B cell (primary cell): ENCODE data around the gene SMARCE1. TPM values are rescaled to one million over a fixed set of nuclear protein-coding genes. Genes with fewer than 3 reads are reported as not detected.

Experiments used
- ATAC-seq: fragments of 200-7000 bp; cut with Tn5 transposase; one replicate; pipeline ENCODE4 v1.10.0; 2021; ENCODE audit warnings: low read depth, mild to moderate bottlenecking, moderate number of reproducible peaks, moderate library complexity
- CTCF ChIA-PET: fragments of 350-600 bp; sonication (Branson Sonifier 250); formaldehyde crosslinking; loops from one replicate; lab custom pipeline; 2021; ENCODE audit warnings: antibody characterized with exemption, inconsistent platforms; lab: Charles Lee
- POLR2A ChIA-PET: fragments of 350-600 bp; sonication (Branson Sonifier 250); formaldehyde crosslinking; loops from one replicate; lab custom pipeline; 2021; ENCODE audit warnings: antibody characterized with exemption; lab: Charles Lee
- DNase-seq: peaks from one replicate; pipeline ENCODE4 v3.0.0; 2013
- H2AFZ ChIP-seq: 2 replicates; pipeline ENCODE4 v1.6.1; 2012; ENCODE audit warnings: mild to moderate bottlenecking, low read depth, low read length; ENCODE audit not compliant: insufficient read depth, poor library complexity, severe bottlenecking
- H3K27ac ChIP-seq, 2 donors: 1 replicate in 1 of 2; 2 replicates in 1 of 2; pipeline ENCODE4 v1.5.1; 2012 to 2013; ENCODE audit warnings: low read length in 2 of 2, mild to moderate bottlenecking in 2 of 2, moderate library complexity in 1 of 2
- H3K27me3 ChIP-seq, 4 experiments: fragments of 200-600 bp in 1 of 4; sonication (generic) in 1 of 4; replicated peaks in 1 of 4; 1 replicate in 2 of 4; 2 replicates in 2 of 4; pipeline versions ENCODE4 v1.6.1 to v1.7.0; 2013 to 2016; ENCODE audit warnings: low read length in 3 of 4, mild to moderate bottlenecking in 2 of 4, mixed read lengths in 1 of 4, moderate library complexity in 1 of 4; ENCODE audit not compliant: insufficient read depth in 4 of 4, control insufficient read depth in 3 of 4; ENCODE audit errors: control extremely low read depth in 1 of 4
- H3K36me3 ChIP-seq, 2 experiments: replicated peaks in 1 of 2; 1 replicate in 1 of 2; 2 replicates in 1 of 2; pipeline versions ENCODE4 v1.6.1 to v1.7.1; 2013; ENCODE audit warnings: low read length in 1 of 2; ENCODE audit not compliant: insufficient read depth in 2 of 2, control insufficient read depth in 1 of 2; ENCODE audit errors: control extremely low read depth in 1 of 2, extremely low read depth in 1 of 2
- H3K4me1 ChIP-seq, 2 donors: fragments of 200-600 bp in 1 of 2; sonication (generic) in 1 of 2; 1 replicate in 1 of 2; 2 replicates in 1 of 2; pipeline versions ENCODE4 v1.5.1 to v1.6.1; 2013 to 2017; ENCODE audit warnings: low read length in 2 of 2; ENCODE audit not compliant: control insufficient read depth in 2 of 2, insufficient read depth in 2 of 2
- H3K4me2 ChIP-seq: replicated peaks from 2 replicates; pipeline ENCODE3; 2012; ENCODE audit warnings: mild to moderate bottlenecking, low read depth, low read length; ENCODE audit not compliant: poor library complexity, severe bottlenecking
- H3K4me3 ChIP-seq, 5 experiments: fragments of 200-600 bp in 1 of 5; sonication (generic) in 1 of 5; 1 replicate in 3 of 5; 2 replicates in 2 of 5; pipeline versions ENCODE4 v1.5.1 to v1.7.0; 2011 to 2016; ENCODE audit warnings: low read length in 4 of 5, mild to moderate bottlenecking in 4 of 5, low read depth in 2 of 5, control low read depth in 1 of 5, moderate library complexity in 1 of 5; ENCODE audit not compliant: insufficient read depth in 1 of 5; ENCODE audit errors: control extremely low read depth in 1 of 5, extremely low read depth in 1 of 5
- H3K79me2 ChIP-seq: fragments of 200-600 bp; sonication (generic); one replicate; pipeline ENCODE4 v1.6.0; 2016; ENCODE audit warnings: low read length; ENCODE audit not compliant: control insufficient read depth, insufficient read depth
- H3K9ac ChIP-seq: fragments of 200-600 bp; sonication (generic); 2 replicates; pipeline ENCODE4 v1.6.1; 2017; ENCODE audit warnings: mild to moderate bottlenecking, low read length, moderate library complexity
- H3K9me3 ChIP-seq, 3 donors: one replicate each; pipeline versions ENCODE4 v1.6.1 to v1.7.1; 2013; ENCODE audit warnings: low read length in 2 of 3; ENCODE audit not compliant: control insufficient read depth in 2 of 3, insufficient read depth in 1 of 3; ENCODE audit errors: control extremely low read depth in 1 of 3
- H4K20me1 ChIP-seq: 2 replicates; pipeline ENCODE4 v1.6.0; 2012; ENCODE audit warnings: mild to moderate bottlenecking, low read length; ENCODE audit not compliant: insufficient read depth, control insufficient read depth, poor library complexity, severe bottlenecking
- H3K27ac Mint-ChIP-seq: one replicate; pipeline ENCODE4 v1.8.0; 2021; ENCODE audit warnings: mixed read lengths
- H3K27me3 Mint-ChIP-seq: one replicate; pipeline ENCODE4 v1.8.0; 2021; ENCODE audit warnings: mixed read lengths
- H3K4me1 Mint-ChIP-seq: one replicate; pipeline ENCODE4 v1.8.0; 2021; ENCODE audit warnings: mixed read lengths
- H3K4me3 Mint-ChIP-seq: one replicate; pipeline ENCODE4 v1.8.0; 2021; ENCODE audit warnings: mixed read lengths
- H3K9me3 Mint-ChIP-seq: one replicate; pipeline ENCODE4 v1.8.0; 2022; ENCODE audit warnings: mixed read lengths; ENCODE audit not compliant: insufficient read depth
- EZH2 ChIP-seq: IDR thresholded peaks from 2 replicates; pipeline ENCODE4 v1.6.1; 2012; ENCODE audit warnings: borderline replicate concordance, low read depth, mild to moderate bottlenecking, moderate library complexity, low read length; ENCODE audit not compliant: insufficient read depth, poor library complexity, severe bottlenecking
- WGBS: methylation state at CpG from one replicate; pipeline ENCODE4 v1.1.5; 2013; ENCODE audit warnings: missing lambda C conversion rate; ENCODE audit not compliant: insufficient coverage; 5-methylcytosine and 5-hydroxymethylcytosine counted together
- intact Hi-C: fragments of 100-400 bp; cut with micrococcal nuclease; formaldehyde crosslinking; loops from one replicate; pipeline ENCODE4 v1.10.0; 2022
- polyA plus RNA-seq: library from polyadenylated mRNA; depleted of rRNA; stranded (reverse); fragments of >200 nt; gene quantifications from 2 replicates; pipeline ENCODE4 v1.2.3, GENCODE V29; 2012
- total RNA-seq, 2 donors: library from RNA; stranded (reverse); fragments of 120-200 nt in 1 of 2; gene quantifications; 1 replicate in 1 of 2; 2 replicates in 1 of 2; pipeline versions ENCODE4 v1.2.3 to v1.2.4, GENCODE V29; 2013 to 2022
- TF ChIP-seq, protein P1 (sequence below): fragments of 200-600 bp; IDR thresholded peaks from one replicate; pipeline ENCODE4 v1.8.0; 2022; ENCODE audit warnings: antibody characterized with exemption, mild to moderate bottlenecking

The SMARCE1 gene
- total and polyA plus RNA-seq, 2 donors (not counting 1 experiment from before 2014, with no cell fraction given), result 19.9 to 128 TPM

DNA sequence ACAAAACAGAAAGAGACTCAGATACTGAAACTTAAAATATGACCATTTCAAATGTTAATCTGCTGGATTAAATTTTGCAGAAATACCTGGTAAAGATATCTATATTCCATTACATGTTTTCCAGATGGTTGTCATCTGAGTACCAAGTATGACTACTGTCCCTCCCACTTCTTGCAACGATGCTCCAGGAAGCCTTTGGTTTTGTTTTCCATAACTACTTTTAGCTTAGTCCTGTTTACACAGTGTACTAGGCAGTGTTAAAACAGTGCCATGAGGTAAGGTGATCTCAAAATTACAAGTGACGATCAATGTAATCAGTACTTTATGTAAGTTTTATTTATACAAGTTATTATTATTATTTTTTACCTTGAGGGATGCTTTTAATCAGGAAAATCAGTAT lies 17.8 kb downstream of the SMARCE1 start:
- no peak for ATAC-seq
- ChIA-PET POLR2A (no interaction called here), CTCF (interaction anchor here (1.7 kb wide), 1 partner anchor 10 kb away, joined by 9 read pairs; no protein-coding TSS in a partner anchor)
- intact Hi-C loops, result no loop called here
- Histone ChIP-seq H3K4me1 (peaks cover 5 to 6% of the 10 kb centered on the region in 2 donors), H3K79me2 (no peaks in the 10 kb centered on the region), H3K27ac (no peak overlapping the region), H4K20me1 (no peaks in the 10 kb centered on the region), H3K9me3 (no peaks in the 10 kb centered on the region), H3K4me3 (no peak overlapping the region), H3K36me3 (peaks cover 0 to 69% of the 10 kb centered on the region in 2 experiments), H3K4me2 (no peak overlapping the region), H3K9ac (no peak overlapping the region), H2AFZ (no peak overlapping the region), H3K27me3 (no peaks in the 10 kb centered on the region)
- Mint-ChIP-seq H3K4me3 (no peak overlapping the region), H3K27me3 (no peaks in the 10 kb centered on the region), H3K9me3 (no peaks in the 10 kb centered on the region), H3K27ac (no peak overlapping the region), H3K4me1 (peaks cover 9% of the 10 kb centered on the region)
- WGBS, result no CpG with 5 or more reads among the region's 2 CpGs
- TF ChIP-seq, protein P1, sequence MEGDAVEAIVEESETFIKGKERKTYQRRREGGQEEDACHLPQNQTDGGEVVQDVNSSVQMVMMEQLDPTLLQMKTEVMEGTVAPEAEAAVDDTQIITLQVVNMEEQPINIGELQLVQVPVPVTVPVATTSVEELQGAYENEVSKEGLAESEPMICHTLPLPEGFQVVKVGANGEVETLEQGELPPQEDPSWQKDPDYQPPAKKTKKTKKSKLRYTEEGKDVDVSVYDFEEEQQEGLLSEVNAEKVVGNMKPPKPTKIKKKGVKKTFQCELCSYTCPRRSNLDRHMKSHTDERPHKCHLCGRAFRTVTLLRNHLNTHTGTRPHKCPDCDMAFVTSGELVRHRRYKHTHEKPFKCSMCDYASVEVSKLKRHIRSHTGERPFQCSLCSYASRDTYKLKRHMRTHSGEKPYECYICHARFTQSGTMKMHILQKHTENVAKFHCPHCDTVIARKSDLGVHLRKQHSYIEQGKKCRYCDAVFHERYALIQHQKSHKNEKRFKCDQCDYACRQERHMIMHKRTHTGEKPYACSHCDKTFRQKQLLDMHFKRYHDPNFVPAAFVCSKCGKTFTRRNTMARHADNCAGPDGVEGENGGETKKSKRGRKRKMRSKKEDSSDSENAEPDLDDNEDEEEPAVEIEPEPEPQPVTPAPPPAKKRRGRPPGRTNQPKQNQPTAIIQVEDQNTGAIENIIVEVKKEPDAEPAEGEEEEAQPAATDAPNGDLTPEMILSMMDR, result no peak
- TF ChIP-seq EZH2, result no peak
- no peak for DNase-seq

- Histone ChIP-seq H3K9ac (no peak overlapping the region), H3K36me3 (peaks cover 0 to 26% of the 10 kb centered on the region in 2 experiments), H3K27me3 (no peaks in the 10 kb centered on the region), H3K27ac (no peak overlapping the region), H3K4me2 (no peak overlapping the region), H3K9me3 (no peaks in the 10 kb centered on the region), H3K4me1 (peaks cover 40 to 43% of the 10 kb centered on the region in 2 donors), H2AFZ (no peak overlapping the region), H3K4me3 (no peak overlapping the region), H4K20me1 (no peaks in the 10 kb centered on the region), H3K79me2 (no peaks in the 10 kb centered on the region)
- no peak for ATAC-seq
- Mint-ChIP-seq H3K4me3 (no peak overlapping the region), H3K27me3 (no peaks in the 10 kb centered on the region), H3K4me1 (peaks cover 44% of the 10 kb centered on the region), H3K27ac (peak overlapping the region; percentile 1), H3K9me3 (no peaks in the 10 kb centered on the region)
- intact Hi-C loops, result no loop called here
- ChIA-PET CTCF (interaction anchor here (0.8 to 4.3 kb wide), 12 partner anchors 9 to 1041 kb away, joined by 3 to 32 read pairs (median 4); partner anchors contain the start of genes SMARCE1 and TOP2A), POLR2A (interaction anchor here (0.9 kb wide), 1 partner anchor 71 kb away, joined by 3 read pairs; no protein-coding TSS in a partner anchor)
- TF ChIP-seq EZH2, result no peak
- TF ChIP-seq, protein P1, result no peak
- no peak for DNase-seq
- 86% methylated on average over 2 of the region's 5 CpGs for WGBS
Observed at GRCh38 chr17:40625311-40625710, 22.3 kb downstream of the SMARCE1 start.
